HG03159 (cell line): ENCODE measurements around the gene CWC22.
A peak's percentile ranks its signal among the peaks of the same experiment; 100 is the strongest.

Experiments used
- ATAC-seq: cut with Tn5 transposase; IDR thresholded peaks from one replicate; pipeline ENCODE4 v1.9.1; 2021; ENCODE audit warnings: mild to moderate bottlenecking, moderate library complexity; ENCODE audit not compliant: unreplicated experiment

CWC22 gene

GRCh38 chr2:179900655-179901054 lies 106.4 kb downstream of the CWC22 start:
- ATAC-seq, result no peak

- ATAC-seq, result no peak
Observed at GRCh38 chr2:179899666-179900065, 107.4 kb downstream of the CWC22 start.

- peak; percentile 96 for ATAC-seq
Observed at GRCh38 chr2:179898873-179899272, 108.2 kb downstream of the CWC22 start.
